Stimulated activated memory B cell treated with anti-CD40 and anti-IgM and Interleukin-4, amounts not matched to agents 10 μg/mL and 1 μg/mL and 100 μg/mL, for 72 hours (primary cell): Measurements from ENCODE around the gene IDS.
"Not testable (repeated sequence)": the region's sequence is repeated elsewhere in the genome, so short reads cannot be mapped to it uniquely, and the experiment has no call there.

ENCODE experiments used
- ATAC-seq: fragments of 150-1000 bp; cut with Tn5 transposase; 2 replicates; pipeline ENCODE4 v1.10.0; 2021
- H3K27ac Mint-ChIP-seq: one replicate; pipeline ENCODE4 v1.8.0; 2022; ENCODE audit warnings: mild to moderate bottlenecking, mixed read lengths
- H3K27me3 Mint-ChIP-seq: one replicate; pipeline ENCODE4 v1.8.0; 2022; ENCODE audit warnings: mixed read lengths
- H3K36me3 Mint-ChIP-seq: one replicate; pipeline ENCODE4 v1.8.0; 2022; ENCODE audit warnings: mixed read lengths
- H3K4me1 Mint-ChIP-seq: one replicate; pipeline ENCODE4 v1.8.0; 2022; ENCODE audit warnings: mixed read lengths
- H3K4me3 Mint-ChIP-seq: one replicate; pipeline ENCODE4 v1.8.0; 2022; ENCODE audit warnings: mild to moderate bottlenecking, moderate library complexity, mixed read lengths
- H3K9me3 Mint-ChIP-seq: one replicate; pipeline ENCODE4 v1.8.0; 2022; ENCODE audit warnings: mixed read lengths

IDS gene

GRCh38 chrX:149515954-149516602 is 11.0 kb upstream of the IDS start:
- Mint-ChIP-seq H3K4me3 (no peak overlapping the region), H3K27ac (no peak overlapping the region), H3K27me3 (no peaks in the 10 kb centered on the region), H3K4me1 (peaks cover 13% of the 10 kb centered on the region), H3K36me3 (no peaks in the 10 kb centered on the region), H3K9me3 (no peaks in the 10 kb centered on the region)
- ATAC-seq: no peak

GRCh38 chrX:149513825-149514428 is 8.8 kb upstream of the IDS start:
- H3K4me1 Mint-ChIP-seq: peaks cover 13% of the 10 kb centered on the region
- no peak overlapping the region for H3K4me3 Mint-ChIP-seq
- no peaks in the 10 kb centered on the region for H3K27me3 Mint-ChIP-seq
- no peak overlapping the region for H3K27ac Mint-ChIP-seq
- no peaks in the 10 kb centered on the region for H3K9me3 Mint-ChIP-seq
- no peaks in the 10 kb centered on the region for H3K36me3 Mint-ChIP-seq
- no peak for ATAC-seq

- ATAC-seq: no peak
- Mint-ChIP-seq H3K4me3 (no peak overlapping the region), H3K27me3 (peaks cover 7% of the 10 kb centered on the region), H3K9me3 (no peaks in the 10 kb centered on the region), H3K36me3 (no peaks in the 10 kb centered on the region), H3K4me1 (peaks cover 13% of the 10 kb centered on the region), H3K27ac (no peak overlapping the region)
Observed at GRCh38 chrX:149512225-149512885, 7.2 kb upstream of the IDS start.

GRCh38 chrX:149511081-149511480 is 6.0 kb upstream of the IDS start:
- Mint-ChIP-seq H3K4me3 (no peak overlapping the region), H3K9me3 (no peaks in the 10 kb centered on the region), H3K4me1 (peaks cover 6% of the 10 kb centered on the region), H3K27me3 (peaks cover 8% of the 10 kb centered on the region), H3K27ac (no peak overlapping the region), H3K36me3 (no peaks in the 10 kb centered on the region)
- ATAC-seq: no peak

GRCh38 chrX:149510386-149510785 is 5.3 kb upstream of the IDS start:
- Mint-ChIP-seq H3K4me3 (no peak overlapping the region), H3K4me1 (peaks cover 6% of the 10 kb centered on the region), H3K9me3 (no peaks in the 10 kb centered on the region), H3K36me3 (no peaks in the 10 kb centered on the region), H3K27ac (no peak overlapping the region), H3K27me3 (peaks cover 8% of the 10 kb centered on the region)
- no peak for ATAC-seq

- no peak for ATAC-seq
- peaks cover 17% of the 10 kb centered on the region for H3K4me1 Mint-ChIP-seq
- peaks cover 8% of the 10 kb centered on the region for H3K27me3 Mint-ChIP-seq
- no peak overlapping the region for H3K27ac Mint-ChIP-seq
- peaks cover 7% of the 10 kb centered on the region for H3K36me3 Mint-ChIP-seq
- no peak overlapping the region for H3K4me3 Mint-ChIP-seq
- H3K9me3 Mint-ChIP-seq: no peaks in the 10 kb centered on the region
Observed at GRCh38 chrX:149508467-149508866, 3.4 kb upstream of the IDS start.

- Mint-ChIP-seq H3K4me1 (peaks cover 22% of the 10 kb centered on the region), H3K36me3 (peaks cover 11% of the 10 kb centered on the region), H3K4me3 (no peak overlapping the region), H3K27ac (no peak overlapping the region), H3K9me3 (no peaks in the 10 kb centered on the region), H3K27me3 (peaks cover 8% of the 10 kb centered on the region)
- no peak for ATAC-seq
Observed at GRCh38 chrX:149506349-149506748, 1.2 kb upstream of the IDS start.

GRCh38 chrX:149505671-149506070 is 565 bp upstream of the IDS start:
- no peak for ATAC-seq
- H3K4me1 Mint-ChIP-seq: peaks cover 27% of the 10 kb centered on the region
- peak overlapping the region; percentile 96 for H3K4me3 Mint-ChIP-seq

GRCh38 chrX:149504226-149504914 is 736 bp downstream of the IDS start:
- peaks cover 8% of the 10 kb centered on the region for H3K27me3 Mint-ChIP-seq
- H3K4me1 Mint-ChIP-seq: peaks cover 36% of the 10 kb centered on the region
- H3K27ac Mint-ChIP-seq: peak overlapping the region; percentile 99
- H3K36me3 Mint-ChIP-seq: peaks cover 15% of the 10 kb centered on the region
- ATAC-seq: peak; percentile 77
- no peaks in the 10 kb centered on the region for H3K9me3 Mint-ChIP-seq
- H3K4me3 Mint-ChIP-seq: peak overlapping the region; percentile 96

More at GRCh38 chrX:149505671-149506070, 565 bp upstream of the IDS start:
- peaks cover 15% of the 10 kb centered on the region for H3K36me3 Mint-ChIP-seq
- no peaks in the 10 kb centered on the region for H3K9me3 Mint-ChIP-seq
- H3K27ac Mint-ChIP-seq: peak overlapping the region; percentile 99
- H3K27me3 Mint-ChIP-seq: peaks cover 8% of the 10 kb centered on the region

GRCh38 chrX:149503446-149503845 is 1.7 kb downstream of the IDS start:
- Mint-ChIP-seq H3K27ac (peak overlapping the region; percentile 99), H3K4me3 (peak overlapping the region; percentile 96), H3K36me3 (peaks cover 15% of the 10 kb centered on the region), H3K4me1 (peaks cover 36% of the 10 kb centered on the region)
- H3K27me3 Mint-ChIP-seq, H3K9me3 Mint-ChIP-seq: not testable (repeated sequence)
- peak; percentile 85 for ATAC-seq

GRCh38 chrX:149502923-149503322 is 2.2 kb downstream of the IDS start:
- peaks cover 36% of the 10 kb centered on the region for H3K4me1 Mint-ChIP-seq
- H3K36me3 Mint-ChIP-seq: peaks cover 16% of the 10 kb centered on the region
- ATAC-seq, H3K27me3 Mint-ChIP-seq, H3K9me3 Mint-ChIP-seq, H3K27ac Mint-ChIP-seq: not testable (repeated sequence)
- H3K4me3 Mint-ChIP-seq: peak overlapping the region; percentile 34

- no peaks in the 10 kb centered on the region for H3K9me3 Mint-ChIP-seq
- ATAC-seq: no peak
- no peaks in the 10 kb centered on the region for H3K27me3 Mint-ChIP-seq
- no peak overlapping the region for H3K4me3 Mint-ChIP-seq
- H3K36me3 Mint-ChIP-seq: peaks cover 36% of the 10 kb centered on the region
- peaks cover 30% of the 10 kb centered on the region for H3K4me1 Mint-ChIP-seq
- no peak overlapping the region for H3K27ac Mint-ChIP-seq
Observed at GRCh38 chrX:149499766-149500165, 5.3 kb downstream of the IDS start.

GRCh38 chrX:149498767-149499166 is 6.3 kb downstream of the IDS start:
- Mint-ChIP-seq H3K36me3 (peaks cover 28% of the 10 kb centered on the region), H3K4me1 (peaks cover 20% of the 10 kb centered on the region), H3K27ac (no peak overlapping the region), H3K9me3 (no peaks in the 10 kb centered on the region), H3K27me3 (no peaks in the 10 kb centered on the region), H3K4me3 (no peak overlapping the region)
- no peak for ATAC-seq

- Mint-ChIP-seq H3K36me3 (peaks cover 28% of the 10 kb centered on the region), H3K4me3 (no peak overlapping the region), H3K4me1 (peaks cover 19% of the 10 kb centered on the region), H3K27me3 (no peaks in the 10 kb centered on the region), H3K27ac (no peak overlapping the region), H3K9me3 (no peaks in the 10 kb centered on the region)
- no peak for ATAC-seq
Observed at GRCh38 chrX:149497626-149498025, 7.5 kb downstream of the IDS start.

GRCh38 chrX:149497054-149497453 is 8.1 kb downstream of the IDS start:
- H3K9me3 Mint-ChIP-seq: no peaks in the 10 kb centered on the region
- H3K27me3 Mint-ChIP-seq: no peaks in the 10 kb centered on the region
- H3K4me1 Mint-ChIP-seq: peaks cover 19% of the 10 kb centered on the region
- H3K27ac Mint-ChIP-seq: no peak overlapping the region
- peaks cover 28% of the 10 kb centered on the region for H3K36me3 Mint-ChIP-seq
- no peak for ATAC-seq
- H3K4me3 Mint-ChIP-seq: no peak overlapping the region
